Thoracic aorta (tissue), 2 donors: ENCODE data around the gene MCF2L. TPM values are rescaled to one million over a fixed set of nuclear protein-coding genes. Genes with fewer than 3 reads are reported as not detected.

Experiments
- ATAC-seq: fragments of 150-250 bp; one replicate; pipeline ENCODE4 v1.8.0; 2017; ENCODE audit warnings: low read depth; ENCODE audit not compliant: insufficient number of reproducible peaks, low FRiP score
- DNase-seq: peaks from one replicate; pipeline ENCODE4 v3.0.0-alpha.2; 2020; ENCODE audit warnings: low spot score
- H3K27ac ChIP-seq, 2 donors: fragments of 200-600 bp; sonication (generic); 1 replicate in 1 of 2; 2 replicates in 1 of 2; pipeline ENCODE4 v1.5.1; 2016; ENCODE audit warnings: mild to moderate bottlenecking in 2 of 2, moderate library complexity in 2 of 2
- H3K27me3 ChIP-seq: fragments of 200-600 bp; sonication (generic); replicated peaks from 2 replicates; pipeline ENCODE4 v1.6.0; 2016; ENCODE audit warnings: mild to moderate bottlenecking; ENCODE audit not compliant: insufficient read depth
- H3K36me3 ChIP-seq: fragments of 200-600 bp; sonication (generic); one replicate; pipeline ENCODE4 v1.5.1; 2016
- H3K4me1 ChIP-seq, 2 donors: fragments of 200-600 bp; sonication (generic); 1 replicate in 1 of 2; 2 replicates in 1 of 2; pipeline versions ENCODE4 v1.5.1 to v1.6.0; 2016; ENCODE audit warnings: low read depth in 2 of 2, mild to moderate bottlenecking in 1 of 2; ENCODE audit not compliant: control insufficient read depth in 1 of 2
- H3K4me3 ChIP-seq: fragments of 200-600 bp; sonication (generic); 2 replicates; pipeline ENCODE4 v1.5.1; 2016; ENCODE audit warnings: mild to moderate bottlenecking
- H3K9me3 ChIP-seq: fragments of 200-600 bp; sonication (generic); 2 replicates; pipeline ENCODE4 v1.5.1; 2016
- CTCF ChIP-seq: fragments of 200-600 bp; sonication (generic); IDR thresholded peaks from one replicate; pipeline ENCODE4 v1.5.1; 2019; ENCODE audit warnings: antibody characterized with exemption
- total RNA-seq, 2 donors: library from RNA; depleted of rRNA; stranded (reverse); fragments of >200 nt; gene quantifications; one replicate each; pipeline versions ENCODE4 v1.1.0 to v1.2.3, GENCODE V29; 2016

MCF2L gene
- total RNA-seq, 2 donors from 2014 or later: 34.9 to 49.2 TPM

DNA sequence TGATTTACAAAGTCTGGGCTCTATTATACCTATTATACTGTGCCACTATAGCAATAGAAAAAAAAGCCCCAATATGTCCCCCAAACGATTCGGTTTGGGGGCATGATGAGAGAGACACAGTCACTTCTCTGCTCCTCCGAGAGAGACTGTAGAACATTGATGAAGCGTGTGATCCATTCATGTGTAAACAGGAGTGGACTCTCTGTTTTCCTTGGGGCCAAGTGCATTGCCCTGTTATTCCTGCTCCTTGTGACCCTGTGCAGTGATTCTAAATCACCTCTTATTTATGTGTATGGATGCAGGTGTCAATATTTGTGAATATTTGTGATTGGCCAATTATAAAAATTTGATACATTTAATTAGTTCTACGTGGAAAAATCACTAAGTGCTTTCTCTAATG lies 170.6 kb downstream of the MCF2L start:
- no peaks in the 10 kb centered on the region for H3K4me1 ChIP-seq
- no peak for DNase-seq
- no peaks in the 10 kb centered on the region for H3K9me3 ChIP-seq
- ATAC-seq: no peak
- no peaks in the 10 kb centered on the region for H3K27me3 ChIP-seq
- no peak overlapping the region for H3K27ac ChIP-seq
- H3K36me3 ChIP-seq: no peaks in the 10 kb centered on the region
- no peak overlapping the region for H3K4me3 ChIP-seq
- TF ChIP-seq CTCF: no peak

- Histone ChIP-seq H3K4me1 (no peaks in the 10 kb centered on the region), H3K27ac (no peak overlapping the region), H3K36me3 (no peaks in the 10 kb centered on the region), H3K27me3 (no peaks in the 10 kb centered on the region), H3K9me3 (no peaks in the 10 kb centered on the region), H3K4me3 (no peak overlapping the region)
- no peak for ATAC-seq
- TF ChIP-seq CTCF: no peak
- DNase-seq: no peak
Observed at GRCh38 chr13:113140677-113141600, 171.9 kb downstream of the MCF2L start.

GRCh38 chr13:113141601-113141970 lies 172.6 kb downstream of the MCF2L start:
- DNase-seq: no peak
- H3K9me3 ChIP-seq: no peaks in the 10 kb centered on the region
- H3K27me3 ChIP-seq: no peaks in the 10 kb centered on the region
- no peak for TF ChIP-seq CTCF
- no peaks in the 10 kb centered on the region for H3K36me3 ChIP-seq
- no peak overlapping the region for H3K27ac ChIP-seq
- H3K4me1 ChIP-seq: no peaks in the 10 kb centered on the region
- ATAC-seq: no peak
- H3K4me3 ChIP-seq: no peak overlapping the region

- H3K4me1 ChIP-seq: no peaks in the 10 kb centered on the region
- H3K36me3 ChIP-seq: no peaks in the 10 kb centered on the region
- no peak overlapping the region for H3K27ac ChIP-seq
- H3K9me3 ChIP-seq: no peaks in the 10 kb centered on the region
- no peak for TF ChIP-seq CTCF
- DNase-seq: no peak
- no peaks in the 10 kb centered on the region for H3K27me3 ChIP-seq
- no peak for ATAC-seq
- H3K4me3 ChIP-seq: no peak overlapping the region
Observed at GRCh38 chr13:113142876-113143275, 173.9 kb downstream of the MCF2L start.

- no peak for DNase-seq
- H3K36me3 ChIP-seq: no peaks in the 10 kb centered on the region
- no peak overlapping the region for H3K27ac ChIP-seq
- no peak for TF ChIP-seq CTCF
- no peaks in the 10 kb centered on the region for H3K9me3 ChIP-seq
- H3K27me3 ChIP-seq: no peaks in the 10 kb centered on the region
- no peak overlapping the region for H3K4me3 ChIP-seq
- ATAC-seq: no peak
- H3K4me1 ChIP-seq: no peaks in the 10 kb centered on the region
Observed at GRCh38 chr13:113143466-113144254, 174.6 kb downstream of the MCF2L start.
